Measurements from ENCODE around the gene CCDC12.

DNA sequence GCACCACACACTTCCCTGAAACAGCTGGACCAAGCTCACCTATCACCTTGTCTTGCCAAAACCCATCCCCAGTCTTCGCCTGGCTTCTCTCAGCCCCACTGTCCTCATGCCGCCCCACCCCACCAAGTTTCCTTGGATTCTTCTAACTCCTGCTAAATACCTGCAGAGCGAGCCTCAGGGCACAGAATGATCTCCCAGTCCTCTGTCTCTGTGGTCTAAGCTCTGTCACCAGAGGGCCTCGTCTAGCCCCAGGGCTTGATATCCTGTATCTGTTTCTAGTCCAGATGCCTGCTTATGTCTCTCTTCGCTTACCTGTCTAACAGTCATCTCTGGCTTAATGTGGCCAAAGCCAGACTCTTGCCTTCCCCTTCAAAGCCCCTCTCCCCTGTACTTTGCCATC, 9.7 kb downstream of the CCDC12 start:
- TF ChIP-seq, protein P1, sequence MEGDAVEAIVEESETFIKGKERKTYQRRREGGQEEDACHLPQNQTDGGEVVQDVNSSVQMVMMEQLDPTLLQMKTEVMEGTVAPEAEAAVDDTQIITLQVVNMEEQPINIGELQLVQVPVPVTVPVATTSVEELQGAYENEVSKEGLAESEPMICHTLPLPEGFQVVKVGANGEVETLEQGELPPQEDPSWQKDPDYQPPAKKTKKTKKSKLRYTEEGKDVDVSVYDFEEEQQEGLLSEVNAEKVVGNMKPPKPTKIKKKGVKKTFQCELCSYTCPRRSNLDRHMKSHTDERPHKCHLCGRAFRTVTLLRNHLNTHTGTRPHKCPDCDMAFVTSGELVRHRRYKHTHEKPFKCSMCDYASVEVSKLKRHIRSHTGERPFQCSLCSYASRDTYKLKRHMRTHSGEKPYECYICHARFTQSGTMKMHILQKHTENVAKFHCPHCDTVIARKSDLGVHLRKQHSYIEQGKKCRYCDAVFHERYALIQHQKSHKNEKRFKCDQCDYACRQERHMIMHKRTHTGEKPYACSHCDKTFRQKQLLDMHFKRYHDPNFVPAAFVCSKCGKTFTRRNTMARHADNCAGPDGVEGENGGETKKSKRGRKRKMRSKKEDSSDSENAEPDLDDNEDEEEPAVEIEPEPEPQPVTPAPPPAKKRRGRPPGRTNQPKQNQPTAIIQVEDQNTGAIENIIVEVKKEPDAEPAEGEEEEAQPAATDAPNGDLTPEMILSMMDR (IDR thresholded peaks at IDR 0.05) = no peak
- TF ChIP-seq POLR2A (IDR thresholded peaks at IDR 0.05) = no peak
